HG03103 (cell line): ENCODE results near the gene TRIO.

Experiments used
- ATAC-seq: cut with Tn5 transposase; IDR thresholded peaks from one replicate; pipeline ENCODE4 v1.9.1; 2021; ENCODE audit warnings: low read depth; ENCODE audit not compliant: unreplicated experiment

The TRIO gene

GRCh38 chr5:14122089-14122488, 21.1 kb upstream of the TRIO start:
- no peak for ATAC-seq

- no peak for ATAC-seq
These were observed 19.6 kb upstream of the TRIO start for GRCh38 chr5:14123551-14123950.

GRCh38 chr5:14123974-14124482, 19.1 kb upstream of the TRIO start:
- no peak for ATAC-seq

GRCh38 chr5:14125262-14125661, 17.9 kb upstream of the TRIO start:
- no peak for ATAC-seq

- no peak for ATAC-seq
These were observed 15.6 kb upstream of the TRIO start for GRCh38 chr5:14127587-14127986.

- no peak for ATAC-seq
These were observed 15.1 kb upstream of the TRIO start for GRCh38 chr5:14128079-14128478.

- ATAC-seq = no peak
These were observed 14.0 kb upstream of the TRIO start for GRCh38 chr5:14129123-14129522.

- no peak for ATAC-seq
These were observed 11.2 kb upstream of the TRIO start for GRCh38 chr5:14131855-14132503.

GRCh38 chr5:14133394-14133793, 9.7 kb upstream of the TRIO start:
- no peak for ATAC-seq

GRCh38 chr5:14134083-14134482, 9.1 kb upstream of the TRIO start:
- ATAC-seq = no peak

- no peak for ATAC-seq
These were observed 8.4 kb upstream of the TRIO start for GRCh38 chr5:14134771-14135170.

GRCh38 chr5:14135621-14136020, 7.5 kb upstream of the TRIO start:
- ATAC-seq = no peak

- no peak for ATAC-seq
These were observed 6.9 kb upstream of the TRIO start for GRCh38 chr5:14136228-14136627.

GRCh38 chr5:14138608-14139540, 4.3 kb upstream of the TRIO start:
- no peak for ATAC-seq

GRCh38 chr5:14141764-14142163, 1.4 kb upstream of the TRIO start:
- no peak for ATAC-seq

- ATAC-seq = peak; percentile 0
These were observed 828 bp upstream of the TRIO start for GRCh38 chr5:14142202-14142826.

GRCh38 chr5:14143546-14143840, 351 bp downstream of the TRIO start:
- ATAC-seq = peak; percentile 4

- ATAC-seq = peak; percentile 1
These were observed 871 bp downstream of the TRIO start for GRCh38 chr5:14143841-14144585.

- ATAC-seq = peak; percentile 51
These were observed 1.7 kb downstream of the TRIO start for GRCh38 chr5:14144586-14145434.
